HUES64 (cell line): ENCODE measurements around the gene ARIH1.

ENCODE experiments used
- H3K27ac ChIP-seq: 2 replicates; pipeline ENCODE4 v1.7.0; 2013; ENCODE audit warnings: low read depth, low read length, inconsistent platforms
- H3K27me3 ChIP-seq: 2 replicates; pipeline ENCODE4 v1.6.1; 2013; ENCODE audit warnings: mild to moderate bottlenecking, low read length; ENCODE audit not compliant: insufficient read depth
- H3K36me3 ChIP-seq: 2 replicates; pipeline ENCODE4 v1.6.1; 2013; ENCODE audit warnings: mild to moderate bottlenecking, low read length; ENCODE audit not compliant: insufficient read depth
- H3K4me1 ChIP-seq: 2 replicates; pipeline ENCODE4 v1.6.1; 2013; ENCODE audit warnings: mild to moderate bottlenecking, low read length, moderate library complexity; ENCODE audit not compliant: insufficient read depth
- H3K4me3 ChIP-seq: 2 replicates; pipeline ENCODE4 v1.5.1; 2013; ENCODE audit warnings: mild to moderate bottlenecking, low read length, moderate library complexity
- H3K9ac ChIP-seq: 2 replicates; pipeline ENCODE4 v1.6.1; 2013; ENCODE audit warnings: mild to moderate bottlenecking, low read depth, low read length
- H3K9me3 ChIP-seq: 2 replicates; pipeline ENCODE4 v1.6.1; 2013; ENCODE audit warnings: low read depth, low read length; ENCODE audit not compliant: insufficient read depth
- WGBS: fragments of 150-250, 120-280 bp; methylation state at CpG from one replicate; pipeline ENCODE4 v1.1.7; 2013; ENCODE audit warnings: missing lambda C conversion rate; 5-methylcytosine and 5-hydroxymethylcytosine counted together

Gene ARIH1

GRCh38 chr15:72579814-72580213, 105.7 kb downstream of the ARIH1 start:
- H3K4me3 ChIP-seq = no peak overlapping the region
- H3K9me3 ChIP-seq = no peaks in the 10 kb centered on the region
- H3K27ac ChIP-seq = no peak overlapping the region
- peaks cover 5% of the 10 kb centered on the region; the same call in 1 of the 2 replicates for H3K4me1 ChIP-seq
- no peaks in the 10 kb centered on the region for H3K27me3 ChIP-seq
- peaks cover 96% of the 10 kb centered on the region for H3K36me3 ChIP-seq
- 90% methylated on average over 3 of the region's 3 CpGs for whole genome bisulfite sequencing
- no peak overlapping the region for H3K9ac ChIP-seq

- peaks cover 76% of the 10 kb centered on the region for H3K36me3 ChIP-seq
- no peaks in the 10 kb centered on the region for H3K27me3 ChIP-seq
- 97% methylated on average over 4 of the region's 4 CpGs for WGBS
- H3K27ac ChIP-seq = no peak overlapping the region
- H3K4me3 ChIP-seq = no peak overlapping the region
- peaks cover 5% of the 10 kb centered on the region; the same call in 1 of the 2 replicates for H3K4me1 ChIP-seq
- H3K9me3 ChIP-seq = no peaks in the 10 kb centered on the region
- no peak overlapping the region for H3K9ac ChIP-seq
These were observed 109.9 kb downstream of the ARIH1 start for GRCh38 chr15:72584006-72584405.

GRCh38 chr15:72585025-72585424, 110.9 kb downstream of the ARIH1 start:
- no peaks in the 10 kb centered on the region for H3K27me3 ChIP-seq
- H3K4me3 ChIP-seq = no peak overlapping the region
- WGBS = 91% methylated on average over 2 of the region's 2 CpGs
- peaks cover 66% of the 10 kb centered on the region for H3K36me3 ChIP-seq
- peaks cover 5% of the 10 kb centered on the region; the same call in 1 of the 2 replicates for H3K4me1 ChIP-seq
- no peaks in the 10 kb centered on the region for H3K9me3 ChIP-seq
- H3K9ac ChIP-seq = no peak overlapping the region
- H3K27ac ChIP-seq = no peak overlapping the region

- Histone ChIP-seq H3K27ac (no peak overlapping the region), H3K36me3 (peaks cover 60% of the 10 kb centered on the region), H3K4me1 (peaks cover 5% of the 10 kb centered on the region; the same call in 1 of the 2 replicates), H3K9ac (no peak overlapping the region), H3K9me3 (no peaks in the 10 kb centered on the region), H3K27me3 (no peaks in the 10 kb centered on the region), H3K4me3 (no peak overlapping the region)
- 93% methylated on average over 1 of the region's 1 CpG for WGBS
These were observed 111.4 kb downstream of the ARIH1 start for GRCh38 chr15:72585476-72586058.

- H3K36me3 ChIP-seq = peaks cover 35% of the 10 kb centered on the region
- H3K4me3 ChIP-seq = no peak overlapping the region
- H3K4me1 ChIP-seq = peaks cover 5% of the 10 kb centered on the region; the same call in 1 of the 2 replicates
- H3K27me3 ChIP-seq = no peaks in the 10 kb centered on the region
- no peak overlapping the region for H3K9ac ChIP-seq
- H3K9me3 ChIP-seq = no peaks in the 10 kb centered on the region
- WGBS = 93% methylated on average over 3 of the region's 3 CpGs
- no peak overlapping the region for H3K27ac ChIP-seq
These were observed 114.0 kb downstream of the ARIH1 start for GRCh38 chr15:72588096-72588495.

GRCh38 chr15:72590427-72590826, 116.3 kb downstream of the ARIH1 start:
- Histone ChIP-seq H3K36me3 (peaks cover 14% of the 10 kb centered on the region), H3K27me3 (no peaks in the 10 kb centered on the region), H3K4me3 (no peak overlapping the region), H3K27ac (no peak overlapping the region), H3K4me1 (no peaks in the 10 kb centered on the region), H3K9ac (no peak overlapping the region), H3K9me3 (no peaks in the 10 kb centered on the region)
- 95% methylated on average over 1 of the region's 1 CpG for WGBS

GRCh38 chr15:72591361-72591760, 117.2 kb downstream of the ARIH1 start:
- Histone ChIP-seq H3K36me3 (0 out of 2 replicates have a peak, but pooled peaks cover 4% of the 10 kb centered on the region), H3K27ac (no peak overlapping the region)
- 81% methylated on average over 1 of the region's 1 CpG for WGBS

GRCh38 chr15:72592097-72592496, 118.0 kb downstream of the ARIH1 start:
- H3K9me3 ChIP-seq = no peaks in the 10 kb centered on the region
- H3K4me3 ChIP-seq = no peak overlapping the region
- 100% methylated on average over 1 of the region's 2 CpGs for WGBS
- H3K9ac ChIP-seq = no peak overlapping the region
- no peaks in the 10 kb centered on the region for H3K36me3 ChIP-seq
- H3K27me3 ChIP-seq = no peaks in the 10 kb centered on the region
- H3K27ac ChIP-seq = no peak overlapping the region
- no peaks in the 10 kb centered on the region for H3K4me1 ChIP-seq

More at GRCh38 chr15:72591361-72591760, 117.2 kb downstream of the ARIH1 start:
- no peak overlapping the region for H3K9ac ChIP-seq
- no peak overlapping the region for H3K4me3 ChIP-seq
- H3K27me3 ChIP-seq = no peaks in the 10 kb centered on the region
- no peaks in the 10 kb centered on the region for H3K4me1 ChIP-seq
- no peaks in the 10 kb centered on the region for H3K9me3 ChIP-seq

GRCh38 chr15:72592676-72593075, 118.5 kb downstream of the ARIH1 start:
- no peak overlapping the region for H3K27ac ChIP-seq
- no peaks in the 10 kb centered on the region for H3K27me3 ChIP-seq
- no peaks in the 10 kb centered on the region for H3K9me3 ChIP-seq
- no peaks in the 10 kb centered on the region for H3K4me1 ChIP-seq
- H3K9ac ChIP-seq = no peak overlapping the region
- 100% methylated on average over 1 of the region's 2 CpGs for WGBS
- no peaks in the 10 kb centered on the region for H3K36me3 ChIP-seq
- no peak overlapping the region for H3K4me3 ChIP-seq

- Histone ChIP-seq H3K9me3 (no peaks in the 10 kb centered on the region), H3K27ac (no peak overlapping the region), H3K27me3 (no peaks in the 10 kb centered on the region), H3K4me3 (no peak overlapping the region), H3K4me1 (no peaks in the 10 kb centered on the region), H3K9ac (no peak overlapping the region), H3K36me3 (no peaks in the 10 kb centered on the region)
- WGBS = 100% methylated on average over 2 of the region's 4 CpGs
These were observed 119.7 kb downstream of the ARIH1 start for GRCh38 chr15:72593838-72594237.

GRCh38 chr15:72599855-72600464, 125.8 kb downstream of the ARIH1 start:
- 47% methylated on average over 1 of the region's 2 CpGs for WGBS
- H3K4me3 ChIP-seq = no peak overlapping the region
- no peak overlapping the region for H3K9ac ChIP-seq
- H3K27me3 ChIP-seq = no peaks in the 10 kb centered on the region
- no peak overlapping the region for H3K27ac ChIP-seq
- no peaks in the 10 kb centered on the region for H3K9me3 ChIP-seq
- H3K36me3 ChIP-seq = no peaks in the 10 kb centered on the region
- peaks cover 6% of the 10 kb centered on the region; the same call in 1 of the 2 replicates for H3K4me1 ChIP-seq
